NCI-H2107 treated with DMSO at 0.1 percent for 48 hours (cell line): ENCODE results near the gene SORD.
"Not testable (repeated sequence)": the region's sequence is repeated elsewhere in the genome, so short reads cannot be mapped to it uniquely, and the experiment has no call there.

Source experiments
- DNase-seq: peaks from one replicate; lab custom pipeline; 2025; ENCODE audit not compliant: unreplicated experiment; lab: John Stamatoyannopoulos, UW

Gene SORD

DNA sequence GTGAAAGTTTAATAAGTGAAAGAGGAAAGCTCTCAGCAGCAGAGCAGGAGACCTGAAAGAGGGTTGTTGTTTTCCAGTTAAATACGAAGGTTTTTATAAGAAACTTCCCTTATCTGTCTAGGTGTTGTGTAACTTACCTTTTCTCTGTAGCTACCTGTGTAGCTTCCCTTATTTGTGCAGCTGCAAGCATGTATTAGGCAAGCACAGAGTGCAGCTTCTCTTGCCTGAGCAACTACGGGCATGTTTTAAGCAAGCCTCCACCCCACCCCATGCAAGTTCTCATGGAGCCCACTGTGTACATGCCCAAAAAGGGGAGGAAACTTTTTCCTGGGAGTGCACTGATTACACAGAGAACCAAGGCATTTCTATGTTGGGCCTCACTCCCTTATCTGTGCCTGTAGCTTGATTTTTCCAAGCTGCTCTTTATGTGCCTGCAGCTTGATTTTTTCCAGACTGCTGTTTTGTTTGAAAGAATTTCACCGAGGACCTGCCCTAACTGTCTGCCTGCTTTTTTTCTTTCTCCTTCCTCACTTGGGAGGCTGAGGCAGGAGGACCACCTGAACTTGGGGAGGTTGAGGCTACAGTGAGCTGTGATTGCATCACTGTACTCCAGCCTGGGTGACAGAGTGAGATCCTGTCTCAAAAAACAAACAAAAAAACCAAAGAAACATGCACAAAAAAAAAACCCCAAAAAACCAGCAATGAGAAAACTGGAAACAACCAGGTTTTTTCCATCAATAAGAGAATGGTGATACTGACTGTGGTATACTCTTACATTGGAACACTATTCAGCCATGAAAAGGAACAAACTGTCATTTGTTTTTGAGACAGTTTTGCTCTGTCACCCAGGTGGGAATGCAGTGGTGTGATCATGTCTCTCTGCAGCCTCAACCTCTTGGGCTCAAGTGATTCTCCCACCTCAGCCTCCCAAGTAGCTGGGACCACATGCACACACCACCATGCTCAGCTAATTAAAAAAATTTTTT is 36.0 kb downstream of the SORD start:
- not testable (repeated sequence) for DNase-seq

GRCh38 chr15:45062301-45062700 is 39.3 kb downstream of the SORD start:
- DNase-seq = not testable (repeated sequence)

- DNase-seq = no peak
Observed at GRCh38 chr15:45064386-45064785, 41.4 kb downstream of the SORD start.

- DNase-seq = not testable (repeated sequence)
Observed at GRCh38 chr15:45069942-45070360, 47.0 kb downstream of the SORD start.

- not testable (repeated sequence) for DNase-seq
Observed at GRCh38 chr15:45073602-45074001, 50.6 kb downstream of the SORD start.

DNA sequence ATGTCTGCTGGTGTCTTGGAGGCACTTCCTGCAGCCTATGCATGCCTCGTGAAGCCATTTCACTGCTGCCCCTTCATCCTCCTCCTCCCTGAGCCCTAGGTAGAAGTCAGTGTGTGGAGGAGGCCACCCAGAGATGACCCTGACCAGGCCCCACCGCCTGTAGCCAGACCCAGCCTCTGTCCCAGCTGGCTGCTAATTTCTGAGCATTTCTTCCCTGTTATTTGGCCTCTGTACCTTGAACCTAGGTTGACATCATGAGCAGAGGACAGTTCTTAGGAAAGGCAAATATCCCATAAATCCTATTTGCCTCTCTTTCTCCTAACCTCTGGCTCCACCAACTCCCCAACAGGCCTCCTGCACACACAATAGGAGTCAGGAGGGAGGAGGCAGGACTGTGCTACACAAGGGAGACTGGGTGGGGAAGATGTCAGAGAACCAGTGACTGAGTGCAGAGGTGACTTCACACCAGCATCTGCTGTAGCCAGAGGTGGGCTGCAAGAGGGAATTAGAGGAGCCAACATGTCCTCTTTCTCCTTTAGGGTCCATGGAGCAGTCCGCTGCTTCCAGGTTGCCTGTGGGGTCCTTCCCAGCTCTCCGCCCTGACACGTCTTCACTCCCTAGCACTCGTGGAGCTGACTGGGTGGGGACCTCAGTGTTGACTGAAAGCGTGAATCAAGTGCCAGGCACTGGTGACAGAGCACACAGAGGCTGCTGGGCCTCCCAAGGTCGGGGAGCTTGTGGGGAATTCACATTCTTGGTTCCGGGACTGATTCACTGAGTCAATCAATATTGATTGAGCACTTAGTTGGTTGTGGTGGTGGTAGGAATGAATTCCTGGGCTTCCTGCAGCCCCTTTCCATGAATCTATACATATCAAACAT is 52.7 kb downstream of the SORD start:
- not testable (repeated sequence) for DNase-seq

DNA sequence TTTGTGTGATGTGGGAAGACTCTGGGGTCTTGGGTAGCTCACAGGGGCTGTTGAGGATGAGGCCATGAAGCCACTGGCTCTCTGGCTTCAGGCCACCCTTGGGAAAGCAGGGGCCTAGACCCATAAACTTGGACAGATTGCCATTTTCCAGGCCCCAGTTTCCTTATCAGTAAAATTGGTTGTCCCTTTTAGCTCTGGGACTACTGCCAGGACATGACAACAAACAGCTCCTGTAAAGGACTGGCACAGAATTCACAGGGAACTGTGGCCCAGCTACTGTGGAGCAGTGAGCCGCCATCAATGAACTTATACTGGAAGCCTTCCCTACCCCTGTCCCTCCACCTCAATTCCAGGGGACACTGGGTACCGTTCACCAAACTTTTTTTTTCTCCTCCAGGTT is 54.4 kb downstream of the SORD start:
- not testable (repeated sequence) for DNase-seq

DNA sequence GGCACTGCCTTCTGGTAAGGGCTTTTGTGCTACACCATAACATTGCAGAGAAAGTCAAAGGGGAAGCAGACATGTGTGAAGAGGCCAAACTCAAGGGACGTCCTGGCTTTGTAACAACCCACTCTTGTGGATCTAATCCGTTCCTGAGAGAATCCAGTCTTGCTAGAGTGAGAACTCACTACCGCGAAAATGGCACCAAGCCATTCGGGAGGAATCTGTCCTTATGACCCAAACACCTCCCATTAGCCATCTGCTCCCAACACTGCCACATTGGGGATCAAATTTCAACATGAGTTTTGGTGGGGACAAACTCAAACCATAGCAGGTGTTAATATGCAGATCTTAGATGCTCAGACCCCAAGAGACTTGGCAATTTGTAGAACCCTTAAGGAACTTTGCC is 56.2 kb downstream of the SORD start:
- DNase-seq = not testable (repeated sequence)

DNA sequence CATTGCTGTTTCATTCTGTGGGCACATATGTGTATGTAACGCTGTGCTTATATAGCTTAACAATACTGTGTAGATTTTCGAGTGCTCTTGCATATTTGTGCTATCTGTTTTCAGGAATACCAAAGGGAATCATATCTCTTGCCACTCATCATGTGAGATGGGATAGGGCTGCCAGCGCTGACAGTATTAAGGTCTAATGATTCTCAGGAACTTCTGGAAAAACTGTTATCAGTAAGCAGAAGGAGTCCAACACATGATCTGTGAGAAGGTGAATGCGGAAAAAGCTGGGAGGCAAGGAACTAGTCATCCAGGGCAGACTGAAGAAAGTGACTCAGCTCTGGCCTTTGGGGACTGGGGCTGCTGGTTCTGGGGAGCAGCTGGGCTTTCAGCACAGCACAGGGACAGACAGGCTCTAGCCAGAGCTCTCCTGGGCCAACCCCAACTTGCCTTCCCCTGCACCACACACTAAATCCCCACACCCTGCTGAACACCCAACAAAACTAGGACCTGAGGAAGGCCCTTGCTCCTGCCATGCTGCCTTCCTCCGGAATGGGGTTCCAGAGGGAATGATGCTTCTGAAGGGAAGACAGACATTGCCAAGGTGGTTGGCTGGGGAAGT is 56.7 kb downstream of the SORD start:
- DNase-seq = not testable (repeated sequence)

GRCh38 chr15:45080593-45080992 is 57.6 kb downstream of the SORD start:
- not testable (repeated sequence) for DNase-seq

DNA sequence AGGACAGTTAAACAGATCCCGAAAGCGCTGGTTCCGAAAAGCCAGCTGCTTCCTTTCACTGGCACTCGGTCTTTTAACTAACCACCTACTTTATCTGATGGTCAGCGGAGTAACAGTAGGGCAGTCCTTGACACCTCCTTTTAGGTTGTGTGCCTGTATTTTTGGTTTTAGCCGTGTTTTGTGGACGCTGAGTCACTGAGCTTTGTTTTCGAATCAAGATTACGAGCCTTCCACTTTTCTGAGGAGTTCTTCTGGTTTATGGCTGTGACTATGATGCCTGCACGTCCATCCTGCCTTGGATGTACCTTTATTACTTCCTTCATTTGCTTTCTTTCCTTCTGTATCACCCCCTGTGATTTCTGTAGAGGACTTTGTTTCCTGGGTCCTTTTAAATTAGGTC is 59.4 kb downstream of the SORD start:
- DNase-seq = not testable (repeated sequence)

- DNase-seq = no peak
Observed at GRCh38 chr15:45083223-45083622, 60.2 kb downstream of the SORD start.

DNA sequence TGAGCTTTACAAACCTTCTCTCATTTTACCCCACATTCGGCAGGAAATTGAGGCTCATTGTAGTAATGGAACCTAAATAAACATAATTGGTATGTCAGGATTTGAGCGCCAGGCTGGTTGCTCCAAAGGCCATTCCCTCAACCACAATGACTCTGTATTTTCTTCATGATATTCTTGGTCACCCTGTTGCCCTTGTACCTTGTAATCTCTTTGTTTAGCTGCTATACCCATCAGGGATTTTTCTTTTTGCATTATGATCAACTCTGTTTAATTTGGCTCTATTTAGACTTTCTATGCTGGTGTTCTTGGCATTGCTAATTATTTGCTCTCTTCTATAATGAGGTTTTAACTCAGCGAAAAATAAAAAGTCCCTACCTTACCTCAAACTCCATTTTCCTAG is 61.2 kb downstream of the SORD start:
- no peak for DNase-seq

DNA sequence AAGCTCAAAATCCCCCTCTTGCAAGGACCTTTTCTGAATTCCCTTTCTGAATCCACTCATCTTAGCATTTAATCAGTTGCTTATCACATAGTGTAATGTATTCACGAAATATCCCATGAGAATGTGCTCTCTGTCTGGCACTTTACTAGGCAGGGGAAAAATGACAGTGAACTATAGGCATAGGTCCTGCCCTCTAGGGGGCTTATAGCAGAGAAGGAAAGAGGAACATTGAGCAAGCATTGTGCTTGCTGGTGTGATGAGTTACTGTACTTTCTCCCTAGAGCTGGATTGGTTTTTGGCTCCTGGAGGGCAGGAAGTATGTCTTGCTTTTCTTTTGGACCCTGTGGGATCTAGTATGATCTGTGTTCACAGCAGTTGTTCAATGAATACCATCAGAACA is 64.5 kb downstream of the SORD start:
- no peak for DNase-seq

DNA sequence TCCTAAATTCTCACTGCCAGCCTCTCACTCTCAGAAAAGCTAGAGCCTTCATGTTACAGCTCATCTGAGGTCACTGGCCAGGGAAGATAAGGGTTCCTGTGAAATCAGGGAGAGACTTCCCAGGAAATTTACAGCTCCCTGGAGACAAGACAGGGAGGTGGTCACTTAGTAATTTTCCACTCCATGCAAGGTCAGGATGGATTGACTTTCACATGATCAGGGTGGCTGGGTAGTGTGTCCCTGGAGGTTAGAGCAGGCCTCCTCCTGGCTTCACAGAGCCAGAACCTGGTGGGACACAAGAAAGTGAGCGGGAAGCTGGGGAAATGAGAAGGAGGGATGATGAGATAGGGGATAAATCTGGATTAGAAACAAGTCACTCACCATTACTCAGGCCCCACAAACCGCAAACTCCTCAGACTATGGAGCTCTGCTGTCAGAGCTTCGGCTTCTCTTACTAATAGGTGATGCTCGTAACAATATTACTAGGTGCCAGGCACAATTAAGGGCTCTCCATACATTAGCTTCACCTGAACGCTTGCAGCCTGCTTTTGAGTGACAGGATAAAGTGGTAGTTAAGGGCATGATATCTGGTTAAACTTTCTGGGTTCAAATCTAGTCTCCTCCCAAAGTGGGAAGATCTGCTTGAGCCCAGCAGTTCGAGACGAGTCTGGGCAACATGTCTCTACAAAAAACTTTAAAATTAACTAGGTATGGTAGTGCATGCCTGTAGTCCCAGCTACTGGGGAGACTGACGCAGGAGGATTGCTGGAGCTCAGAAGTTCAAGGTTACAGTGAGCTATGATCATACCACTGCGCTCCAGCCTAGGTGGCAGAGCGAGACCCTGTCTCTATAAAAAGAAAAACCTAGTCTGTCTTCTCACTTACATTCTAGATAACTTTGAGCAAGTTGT is 66.1 kb downstream of the SORD start:
- DNase-seq = no peak

- no peak for DNase-seq
Observed at GRCh38 chr15:45089712-45090373, 66.8 kb downstream of the SORD start.

GRCh38 chr15:45091161-45091560 is 68.2 kb downstream of the SORD start:
- no peak for DNase-seq

- DNase-seq = no peak
Observed at GRCh38 chr15:45091576-45091975, 68.6 kb downstream of the SORD start.

DNA sequence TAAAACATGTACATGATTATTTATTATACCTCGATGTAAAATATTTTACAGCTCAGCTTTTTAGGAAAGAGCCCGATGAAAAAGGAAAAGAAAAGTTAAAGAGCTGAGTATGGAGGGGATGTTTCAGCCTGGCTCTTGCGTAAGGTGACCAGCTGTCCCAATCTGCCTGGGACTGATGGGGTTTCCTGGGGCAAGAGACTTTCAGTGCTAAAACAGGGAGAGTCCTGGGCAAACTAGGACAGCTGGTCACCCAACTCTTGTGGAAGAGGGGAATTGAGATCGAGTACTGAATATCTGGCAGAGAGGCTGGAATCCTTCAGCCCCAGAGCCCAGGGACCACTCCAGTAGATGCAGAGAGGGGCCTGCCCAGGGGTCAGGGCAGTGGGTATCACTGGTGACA is 70.0 kb downstream of the SORD start:
- DNase-seq = no peak
